Common myeloid progenitor, CD34-positive (primary cell): ENCODE data around the gene KPNA4.

ENCODE experiments used
- CTCF ChIA-PET: fragments of 350-600 bp; sonication (Branson Sonifier 250); formaldehyde crosslinking; loops from one replicate; lab custom pipeline; 2021; ENCODE audit warnings: antibody characterized with exemption; lab: Charles Lee
- POLR2A ChIA-PET: fragments of 350-600 bp; sonication (Branson Sonifier 250); formaldehyde crosslinking; loops from one replicate; lab custom pipeline; 2021; ENCODE audit warnings: antibody characterized with exemption; lab: Charles Lee
- DNase-seq, 3 donors: peaks; one replicate each; pipeline versions ENCODE4 v3.0.0 to v3.0.0-alpha.2; 2013
- H3K27ac ChIP-seq, 2 experiments: 1 replicate in 1 of 2; 2 replicates in 1 of 2; pipeline ENCODE4 v1.7.0; 2013; ENCODE audit warnings: inconsistent platforms in 2 of 2, low read length in 2 of 2, mild to moderate bottlenecking in 2 of 2, low read depth in 1 of 2, moderate library complexity in 1 of 2; ENCODE audit not compliant: severe bottlenecking in 2 of 2, insufficient read depth in 1 of 2, poor library complexity in 1 of 2
- H3K27me3 ChIP-seq, 5 experiments: replicated peaks in 2 of 5; 1 replicate in 3 of 5; 2 replicates in 2 of 5; pipeline versions ENCODE4 v1.6.1 to v1.7.0; 2013; ENCODE audit warnings: low read length in 4 of 5, mild to moderate bottlenecking in 2 of 5, moderate library complexity in 2 of 5, inconsistent platforms in 1 of 5; ENCODE audit not compliant: insufficient read depth in 5 of 5, control insufficient read depth in 4 of 5
- H3K36me3 ChIP-seq, 4 experiments: 1 replicate in 2 of 4; 2 replicates in 2 of 4; pipeline versions ENCODE4 v1.6.1 to v1.7.0; 2013; ENCODE audit warnings: low read length in 3 of 4, control low read depth in 1 of 4, mild to moderate bottlenecking in 1 of 4; ENCODE audit not compliant: control insufficient read depth in 4 of 4, insufficient read depth in 4 of 4
- H3K4me1 ChIP-seq, 4 experiments: 1 replicate in 3 of 4; 2 replicates in 1 of 4; pipeline versions ENCODE4 v1.6.1 to v1.7.1; 2013; ENCODE audit warnings: low read length in 3 of 4, mild to moderate bottlenecking in 3 of 4, control low read depth in 1 of 4, inconsistent platforms in 1 of 4, moderate library complexity in 1 of 4; ENCODE audit not compliant: control insufficient read depth in 4 of 4, insufficient read depth in 4 of 4; ENCODE audit errors: control extremely low read depth in 1 of 4
- H3K4me3 ChIP-seq, 7 experiments: 1 replicate in 4 of 7; 2 replicates in 3 of 7; pipeline versions ENCODE4 v1.5.1 to v1.7.0; 2013; ENCODE audit warnings: mild to moderate bottlenecking in 7 of 7, low read length in 6 of 7, moderate library complexity in 6 of 7, inconsistent platforms in 2 of 7, low read depth in 2 of 7, control low read depth in 1 of 7; ENCODE audit not compliant: insufficient read depth in 4 of 7, control insufficient read depth in 1 of 7; ENCODE audit errors: extremely low read depth in 1 of 7
- H3K9me3 ChIP-seq, 5 experiments: 1 replicate in 4 of 5; 2 replicates in 1 of 5; pipeline versions ENCODE4 v1.6.1 to v1.7.1; 2013; ENCODE audit warnings: low read length in 4 of 5, mild to moderate bottlenecking in 2 of 5, inconsistent platforms in 1 of 5, low read depth in 1 of 5, moderate library complexity in 1 of 5; ENCODE audit not compliant: control insufficient read depth in 4 of 5, insufficient read depth in 2 of 5; ENCODE audit errors: control extremely low read depth in 1 of 5
- WGBS: methylation state at CpG from one replicate; pipeline ENCODE4 v1.1.5; 2013; ENCODE audit not compliant: insufficient coverage; 5-methylcytosine and 5-hydroxymethylcytosine counted together

The KPNA4 gene

GRCh38 chr3:160464971-160465370 lies 100.4 kb downstream of the KPNA4 start:
- Histone ChIP-seq H3K36me3 (no peaks in the 10 kb centered on the region), H3K4me3 (no peak overlapping the region), H3K27ac (no peak overlapping the region), H3K9me3 (peaks cover 0 to 1% (median under 1%) of the 10 kb centered on the region in 5 experiments), H3K27me3 (no peaks in the 10 kb centered on the region), H3K4me1 (no peaks in the 10 kb centered on the region)
- CTCF ChIA-PET = interaction anchor here (0.8 kb wide), 1 partner anchor 20 kb away, joined by 3 read pairs; no protein-coding TSS in a partner anchor
- WGBS = no CpG with 5 or more reads among the region's 1 CpG
- DNase-seq = no peak
- POLR2A ChIA-PET = no interaction called here

- no peaks in the 10 kb centered on the region for H3K27me3 ChIP-seq
- no peak for DNase-seq
- ChIA-PET POLR2A (no interaction called here), CTCF (interaction anchor here (0.8 to 1.4 kb wide), 2 partner anchors 19 to 22 kb away, joined by 3 read pairs; no protein-coding TSS in a partner anchor)
- no peak overlapping the region for H3K27ac ChIP-seq
- H3K36me3 ChIP-seq = no peaks in the 10 kb centered on the region
- no peak overlapping the region for H3K4me3 ChIP-seq
- 100% methylated on average over 1 of the region's 2 CpGs for WGBS
- no peaks in the 10 kb centered on the region for H3K4me1 ChIP-seq
- peaks cover 0 to 4% (median 0%) of the 10 kb centered on the region in 5 experiments for H3K9me3 ChIP-seq
These were observed 101.0 kb downstream of the KPNA4 start for GRCh38 chr3:160464321-160464720.

GRCh38 chr3:160460033-160460432 lies 105.3 kb downstream of the KPNA4 start:
- Histone ChIP-seq H3K4me1 (no peaks in the 10 kb centered on the region), H3K36me3 (no peaks in the 10 kb centered on the region), H3K9me3 (peaks cover 0 to 4% (median 0%) of the 10 kb centered on the region in 5 experiments), H3K27ac (no peak overlapping the region), H3K27me3 (no peaks in the 10 kb centered on the region), H3K4me3 (no peak overlapping the region)
- CTCF ChIA-PET = interaction anchor here (1.7 kb wide), 1 partner anchor 19 kb away, joined by 3 read pairs; no protein-coding TSS in a partner anchor
- DNase-seq = no peak
- POLR2A ChIA-PET = no interaction called here
- WGBS = 100% methylated on average over 2 of the region's 3 CpGs

GRCh38 chr3:160459450-160459970 lies 105.9 kb downstream of the KPNA4 start:
- no peak for DNase-seq
- Histone ChIP-seq H3K9me3 (peaks cover 0 to 4% (median 0%) of the 10 kb centered on the region in 5 experiments), H3K4me1 (no peaks in the 10 kb centered on the region), H3K27me3 (no peaks in the 10 kb centered on the region), H3K4me3 (no peak overlapping the region), H3K36me3 (no peaks in the 10 kb centered on the region), H3K27ac (no peak overlapping the region)
- ChIA-PET CTCF (interaction anchor here (1.7 kb wide), 1 partner anchor 20 kb away, joined by 3 read pairs; no protein-coding TSS in a partner anchor), POLR2A (interaction anchor here (0.7 kb wide), 1 partner anchor 10 kb away, joined by 3 read pairs; the partner anchor contains the start of gene TRIM59)
- 91% methylated on average over 7 of the region's 9 CpGs for WGBS

- CTCF ChIA-PET = interaction anchor here (1.1 kb wide), 1 partner anchor 146 kb away, joined by 3 read pairs; no protein-coding TSS in a partner anchor
- Histone ChIP-seq H3K9me3 (peaks cover 0 to 4% (median 0%) of the 10 kb centered on the region in 5 experiments), H3K4me3 (no peak overlapping the region), H3K36me3 (no peaks in the 10 kb centered on the region), H3K27me3 (no peaks in the 10 kb centered on the region), H3K4me1 (no peaks in the 10 kb centered on the region), H3K27ac (no peak overlapping the region)
- no peak for DNase-seq
- POLR2A ChIA-PET = no interaction called here
- WGBS = 92% methylated on average over 3 of the region's 4 CpGs
These were observed 107.2 kb downstream of the KPNA4 start for GRCh38 chr3:160458151-160458550.

GRCh38 chr3:160455846-160456245 lies 109.5 kb downstream of the KPNA4 start:
- Histone ChIP-seq H3K27ac (no peak overlapping the region), H3K9me3 (peaks cover 0 to 4% (median 0%) of the 10 kb centered on the region in 5 experiments), H3K4me3 (no peak overlapping the region), H3K27me3 (no peaks in the 10 kb centered on the region), H3K4me1 (no peaks in the 10 kb centered on the region), H3K36me3 (no peaks in the 10 kb centered on the region)
- CTCF ChIA-PET = interaction anchor here (0.9 kb wide), 1 partner anchor 17 kb away, joined by 3 read pairs; no protein-coding TSS in a partner anchor
- no peak for DNase-seq
- POLR2A ChIA-PET = no interaction called here
- WGBS = 100% methylated on average over 3 of the region's 3 CpGs

- no peak overlapping the region for H3K27ac ChIP-seq
- H3K4me1 ChIP-seq = peaks cover 0 to 4% (median 1%) of the 10 kb centered on the region in 4 experiments
- no peak overlapping the region for H3K4me3 ChIP-seq
- no peaks in the 10 kb centered on the region for H3K36me3 ChIP-seq
- WGBS = 100% methylated on average over 1 of the region's 1 CpG
- peaks cover 0 to 3% (median 0%) of the 10 kb centered on the region in 5 experiments for H3K27me3 ChIP-seq
- POLR2A ChIA-PET = no interaction called here
- CTCF ChIA-PET = interaction anchor here (0.9 kb wide), 1 partner anchor 18 kb away, joined by 3 read pairs; no protein-coding TSS in a partner anchor
- no peak for DNase-seq
- peaks cover 0 to 4% (median 0%) of the 10 kb centered on the region in 5 experiments for H3K9me3 ChIP-seq
These were observed 110.4 kb downstream of the KPNA4 start for GRCh38 chr3:160454995-160455394.
